Transverse colon (tissue), 4 donors: Measurements from ENCODE around the gene ARCN1. TPM values are rescaled to one million over a fixed set of nuclear protein-coding genes. Genes with fewer than 3 reads are reported as not detected.

ENCODE experiments used
- DNase-seq: peaks from one replicate; pipeline ENCODE4 v3.0.0-alpha.2; 2019
- H3K27ac ChIP-seq, 4 donors: fragments of 200-600 bp; sonication (generic); 2 replicates each; pipeline ENCODE4 v1.5.1; 2016 to 2018; ENCODE audit warnings: inconsistent platforms in 4 of 4
- H3K27me3 ChIP-seq: fragments of 200-600 bp; sonication (generic); 2 replicates; pipeline ENCODE4 v1.5.1; 2017; ENCODE audit warnings: inconsistent platforms
- H3K36me3 ChIP-seq, 4 donors: fragments of 200-600 bp; sonication (generic); 2 replicates each; pipeline ENCODE4 v1.5.1; 2017 to 2019; ENCODE audit warnings: inconsistent platforms in 4 of 4
- H3K4me1 ChIP-seq, 4 donors: fragments of 200-600 bp; sonication (generic); 2 replicates each; pipeline ENCODE4 v1.5.1; 2017 to 2020; ENCODE audit warnings: inconsistent platforms in 4 of 4
- H3K4me3 ChIP-seq, 4 donors: fragments of 200-600 bp; sonication (generic); 1 replicate in 1 of 4; 2 replicates in 3 of 4; pipeline versions ENCODE4 v1.5.1 to v1.6.1; 2017 to 2019; ENCODE audit warnings: inconsistent platforms in 4 of 4
- H3K9me3 ChIP-seq, 2 donors: fragments of 200-600 bp; sonication (generic); 2 replicates each; pipeline ENCODE4 v1.5.1; 2017 to 2019; ENCODE audit warnings: inconsistent platforms in 2 of 2
- EP300 ChIP-seq: sonication (generic); formaldehyde crosslinking; IDR thresholded peaks from one replicate; pipeline ENCODE4 v1.6.1; 2017; ENCODE audit warnings: antibody characterized with exemption, low read depth
- POLR2A ChIP-seq: fragments of 450-650 bp; IDR thresholded peaks from one replicate; pipeline ENCODE4 v1.6.1; 2016; ENCODE audit warnings: antibody characterized with exemption, mild to moderate bottlenecking, moderate library complexity
- POLR2AphosphoS5 ChIP-seq, 3 donors: sonication (generic); formaldehyde crosslinking; IDR thresholded peaks; one replicate each; pipeline ENCODE4 v1.6.1; 2016; ENCODE audit warnings: antibody characterized with exemption in 3 of 3
- WGBS, 2 donors: methylation state at CpG; one replicate each; pipeline ENCODE4 v1.1.5; 2018; ENCODE audit warnings: low coverage in 1 of 2; 5-methylcytosine and 5-hydroxymethylcytosine counted together
- in situ Hi-C, 4 donors: fragments of 200-750 bp; cut with MboI; loops; one replicate each; pipeline versions ENCODE4 v1.15.0 to v1.15.1; 2017; ENCODE audit warnings: low sequenced_read_pairs in 3 of 4, low pct_ligation_motif_present in 1 of 4, low pct_unique_long_range_greater_than_20kb in 1 of 4
- intact Hi-C: fragments of 100-400 bp; cut with DNase I; formaldehyde crosslinking; loops from one replicate; pipeline ENCODE4 v1.15.1; 2023; ENCODE audit warnings: low total_unique reads
- total RNA-seq, 4 donors: library from RNA; depleted of rRNA; stranded (reverse); fragments of >200 nt; gene quantifications; one replicate each; pipeline ENCODE4 v1.1.0, GENCODE V29; 2016
- TF ChIP-seq, protein P1 (sequence below), 5 experiments: fragments of 200-600 bp in 3 of 5; fragments of 450-650 bp in 2 of 5; sonication (generic) in 3 of 5; IDR thresholded peaks; 1 replicate in 2 of 5; 2 replicates in 3 of 5; pipeline ENCODE4 v1.5.1; 2016 to 2017; ENCODE audit warnings: antibody characterized with exemption in 5 of 5, inconsistent platforms in 3 of 5, mild to moderate bottlenecking in 2 of 5, moderate library complexity in 1 of 5

Gene ARCN1
- total RNA-seq, 4 donors from 2014 or later, result 27.9 to 80.3 (median 61.0) TPM

DNA sequence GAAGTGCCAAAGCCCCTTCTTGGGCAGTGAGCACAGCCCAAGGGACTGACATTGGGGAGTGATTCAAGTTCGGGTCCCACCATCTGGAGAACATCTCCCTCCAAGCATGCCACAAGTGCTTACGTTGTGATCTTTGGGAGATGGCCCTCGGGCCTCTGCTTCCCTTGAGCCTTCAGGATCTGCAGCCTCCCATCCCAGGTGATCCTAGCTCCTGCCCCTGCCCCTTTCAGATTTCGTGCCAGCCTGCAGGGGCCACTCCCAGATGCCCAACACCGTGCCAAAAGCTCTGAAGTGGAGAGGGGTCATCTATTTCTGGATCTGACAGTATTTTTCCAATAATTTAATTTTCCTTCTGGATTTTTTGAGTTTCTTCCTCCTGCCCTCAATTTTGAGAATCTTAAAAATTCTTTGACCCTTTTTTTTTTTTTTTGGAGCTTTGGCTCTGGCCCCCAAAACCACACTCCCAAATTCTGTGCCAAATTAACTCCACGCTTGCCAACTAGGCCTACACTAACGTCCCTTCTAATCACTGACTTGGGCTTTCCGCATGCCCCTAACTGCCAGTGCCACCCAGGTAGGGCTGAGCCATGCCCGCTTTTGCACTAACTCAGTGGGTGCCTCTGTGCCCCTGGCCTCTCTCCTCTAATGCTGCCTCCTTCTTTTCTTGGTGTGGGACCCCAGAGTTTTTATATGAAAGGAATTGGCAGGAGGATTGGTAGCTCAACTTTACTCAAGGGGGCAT is 60.5 kb downstream of the ARCN1 start:
- Histone ChIP-seq H3K36me3 (peaks cover 0 to 7% (median 0%) of the 10 kb centered on the region in 4 donors), H3K4me3 (no peak overlapping the region), H3K9me3 (no peaks in the 10 kb centered on the region), H3K4me1 (peaks cover 24 to 70% (median 61%) of the 10 kb centered on the region in 4 donors), H3K27ac (peak overlapping the region in 3 of 4 donors; percentile 83 to 86 (median 84)), H3K27me3 (no peaks in the 10 kb centered on the region)
- intact Hi-C loops, result no loop called here
- in situ Hi-C loops, result no loop called here
- no peak for TF ChIP-seq EP300
- no peak for TF ChIP-seq POLR2AphosphoS5 (IDR thresholded peaks at IDR 0.05)
- TF ChIP-seq POLR2A, result no peak
- TF ChIP-seq, protein P1, sequence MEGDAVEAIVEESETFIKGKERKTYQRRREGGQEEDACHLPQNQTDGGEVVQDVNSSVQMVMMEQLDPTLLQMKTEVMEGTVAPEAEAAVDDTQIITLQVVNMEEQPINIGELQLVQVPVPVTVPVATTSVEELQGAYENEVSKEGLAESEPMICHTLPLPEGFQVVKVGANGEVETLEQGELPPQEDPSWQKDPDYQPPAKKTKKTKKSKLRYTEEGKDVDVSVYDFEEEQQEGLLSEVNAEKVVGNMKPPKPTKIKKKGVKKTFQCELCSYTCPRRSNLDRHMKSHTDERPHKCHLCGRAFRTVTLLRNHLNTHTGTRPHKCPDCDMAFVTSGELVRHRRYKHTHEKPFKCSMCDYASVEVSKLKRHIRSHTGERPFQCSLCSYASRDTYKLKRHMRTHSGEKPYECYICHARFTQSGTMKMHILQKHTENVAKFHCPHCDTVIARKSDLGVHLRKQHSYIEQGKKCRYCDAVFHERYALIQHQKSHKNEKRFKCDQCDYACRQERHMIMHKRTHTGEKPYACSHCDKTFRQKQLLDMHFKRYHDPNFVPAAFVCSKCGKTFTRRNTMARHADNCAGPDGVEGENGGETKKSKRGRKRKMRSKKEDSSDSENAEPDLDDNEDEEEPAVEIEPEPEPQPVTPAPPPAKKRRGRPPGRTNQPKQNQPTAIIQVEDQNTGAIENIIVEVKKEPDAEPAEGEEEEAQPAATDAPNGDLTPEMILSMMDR (IDR thresholded peaks at IDR 0.05), result no peak
- no peak for DNase-seq
- WGBS, 2 donors, result 40 to 79% methylated on average over 2 to 9 of the region's 9 CpGs

DNA sequence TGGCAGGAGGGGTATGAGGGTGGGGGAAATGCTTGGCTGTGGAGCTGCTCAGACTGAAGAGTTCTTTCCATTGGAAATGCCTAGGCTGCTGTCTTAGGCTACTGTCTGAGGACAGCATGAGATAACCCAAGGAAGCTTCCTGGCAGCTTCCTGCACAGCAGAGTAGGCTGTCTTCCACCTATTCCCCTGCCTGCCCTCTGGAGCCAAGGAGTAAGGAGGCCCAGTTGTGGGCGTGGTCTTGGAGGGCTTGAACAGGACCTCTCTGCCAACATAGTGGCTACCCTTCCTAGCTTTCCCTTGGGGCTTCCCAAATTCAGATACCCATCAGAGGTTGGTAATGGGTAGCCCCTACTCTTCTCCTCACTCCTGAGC is 61.1 kb downstream of the ARCN1 start:
- peak overlapping the region; percentile 1 to 83 (median 73) for H3K27ac ChIP-seq
- H3K36me3 ChIP-seq, result peaks cover 0 to 7% (median 0%) of the 10 kb centered on the region in 4 donors
- no peak overlapping the region for H3K4me3 ChIP-seq
- DNase-seq, result no peak
- in situ Hi-C loops (no loop called here), intact Hi-C loops (no loop called here)
- no peaks in the 10 kb centered on the region for H3K27me3 ChIP-seq
- 58% methylated on average over 1 of the region's 1 CpG; no CpG with 5 or more reads in 1 of the 2 donors for WGBS, 2 donors
- H3K4me1 ChIP-seq, result peaks cover 24 to 70% (median 61%) of the 10 kb centered on the region in 4 donors
- no peaks in the 10 kb centered on the region for H3K9me3 ChIP-seq
- TF ChIP-seq POLR2A, result no peak
- no peak for TF ChIP-seq POLR2AphosphoS5 (IDR thresholded peaks at IDR 0.05)
- TF ChIP-seq, protein P1 (IDR thresholded peaks at IDR 0.05), result no peak
- no peak for TF ChIP-seq EP300

DNA sequence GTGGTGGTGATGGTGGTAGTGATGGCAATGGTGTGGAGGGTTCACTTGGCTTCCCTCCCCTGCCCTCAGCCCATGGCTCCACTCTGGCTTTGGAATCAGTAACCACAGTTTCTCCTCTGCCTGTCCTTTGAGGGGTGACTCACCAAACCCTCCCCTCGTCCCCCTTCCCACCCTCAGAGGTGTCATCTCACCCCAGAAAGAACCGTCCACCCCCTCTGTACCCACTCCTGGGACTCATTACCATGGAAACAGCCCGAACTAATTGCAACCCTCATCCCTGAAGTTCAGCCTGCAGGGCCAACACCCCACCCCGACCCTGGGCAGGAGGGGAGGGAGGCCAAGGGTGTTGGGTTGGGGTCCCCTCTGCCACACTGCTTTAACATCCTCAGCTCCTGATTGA is 61.8 kb downstream of the ARCN1 start:
- DNase-seq, result no peak
- WGBS, 2 donors, result 52% methylated on average over 4 of the region's 4 CpGs; no CpG with 5 or more reads in 1 of the 2 donors
- peak overlapping the region; percentile 60 to 83 (median 73) for H3K27ac ChIP-seq
- H3K9me3 ChIP-seq, result no peaks in the 10 kb centered on the region
- intact Hi-C loops (no loop called here), in situ Hi-C loops (no loop called here)
- peaks cover 24 to 63% (median 58%) of the 10 kb centered on the region in 4 donors for H3K4me1 ChIP-seq
- H3K36me3 ChIP-seq, result peaks cover 0 to 7% (median 0%) of the 10 kb centered on the region in 4 donors
- no peaks in the 10 kb centered on the region for H3K27me3 ChIP-seq
- no peak overlapping the region for H3K4me3 ChIP-seq
- TF ChIP-seq POLR2AphosphoS5 (IDR thresholded peaks at IDR 0.05), result no peak
- TF ChIP-seq, protein P1 (IDR thresholded peaks at IDR 0.05), result no peak
- TF ChIP-seq EP300, result no peak
- TF ChIP-seq POLR2A, result no peak

DNA sequence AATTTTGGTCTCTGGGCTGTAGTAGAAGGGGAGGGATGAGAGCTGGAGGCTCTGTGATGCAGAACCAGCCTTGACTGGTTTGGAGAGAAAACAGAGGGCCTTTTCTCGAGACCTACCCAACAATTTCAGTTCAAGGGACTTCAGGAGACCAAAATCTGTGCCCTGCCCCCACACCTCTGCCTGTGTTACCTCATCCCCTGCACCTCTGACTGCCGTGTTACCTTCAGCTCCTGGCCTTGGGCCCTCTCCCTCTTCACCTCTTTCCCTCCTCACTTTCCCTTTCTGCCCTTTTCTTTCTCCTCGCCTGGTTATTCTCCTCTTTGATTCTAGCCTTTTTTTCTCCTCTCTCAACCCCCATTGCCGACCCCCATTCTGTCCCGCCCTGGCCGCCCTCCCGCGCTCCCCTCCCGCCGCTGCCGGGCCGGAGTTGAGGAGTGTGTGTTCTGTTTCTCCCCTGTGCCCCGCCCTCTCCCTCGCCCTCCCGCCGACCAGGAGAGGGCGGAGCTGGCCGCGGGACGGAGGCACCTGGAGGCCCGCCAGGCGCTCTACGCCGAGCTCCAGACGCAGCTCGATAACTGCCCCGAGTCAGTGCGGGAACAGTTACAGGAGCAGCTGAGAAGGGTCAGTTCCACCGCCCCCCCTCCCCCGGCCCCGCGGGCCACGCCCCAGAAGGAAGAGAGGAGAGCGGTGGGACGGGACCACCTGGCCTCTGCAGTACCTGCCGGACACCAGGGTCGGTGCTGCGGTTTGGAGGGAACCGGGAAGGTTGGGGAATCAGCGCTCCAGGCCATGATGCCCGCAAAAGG is 62.4 kb downstream of the ARCN1 start:
- in situ Hi-C loops, result no loop called here

More for the DNA sequence above, 62.4 kb downstream of the ARCN1 start:
- no peaks in the 10 kb centered on the region for H3K9me3 ChIP-seq
- DNase-seq, result peak; percentile 88
- no peaks in the 10 kb centered on the region for H3K27me3 ChIP-seq
- no peak for TF ChIP-seq EP300
- peak in 2 of 3 donors; percentile 52 to 57 for TF ChIP-seq POLR2AphosphoS5 (IDR thresholded peaks at IDR 0.05)
- TF ChIP-seq, protein P1 (IDR thresholded peaks at IDR 0.05), result peak; percentile 12 to 32 (median 23)
- no peak for TF ChIP-seq POLR2A
- peak overlapping the region in 3 of 4 donors; percentile 6 to 41 (median 11) for H3K4me3 ChIP-seq
- intact Hi-C loops, result no loop called here
- 14% methylated on average over 3 to 26 of the region's 41 CpGs for WGBS, 2 donors
- H3K4me1 ChIP-seq, result peaks cover 24 to 56% (median 52%) of the 10 kb centered on the region in 4 donors
- H3K36me3 ChIP-seq, result peaks cover 0 to 7% (median 0%) of the 10 kb centered on the region in 4 donors
- H3K27ac ChIP-seq, result peak overlapping the region; percentile 60 to 83 (median 73)
